GM23248 (cell line): ENCODE data around the gene WWOX. TPM values are rescaled to one million over a fixed set of nuclear protein-coding genes. Genes with fewer than 3 reads are reported as not detected.

ENCODE experiments used
- DNase-seq: peaks from one replicate; pipeline ENCODE4 v3.0.0-alpha.2; 2015
- H2AFZ ChIP-seq: fragments of 200-600 bp; sonication (generic); 2 replicates; pipeline ENCODE4 v1.6.1; 2016; ENCODE audit warnings: antibody characterized with exemption
- H3F3A ChIP-seq: fragments of 200-600 bp; sonication (generic); 2 replicates; pipeline ENCODE4 v1.6.1; 2016; ENCODE audit warnings: mild to moderate bottlenecking, antibody characterized with exemption, mixed run types; ENCODE audit not compliant: insufficient read depth
- H3K27ac ChIP-seq: fragments of 200-600 bp; sonication (generic); 2 replicates; pipeline ENCODE4 v1.5.1; 2016; ENCODE audit warnings: mild to moderate bottlenecking
- H3K27me3 ChIP-seq: fragments of 200-600 bp; sonication (generic); replicated peaks from 2 replicates; pipeline ENCODE4 v1.6.1; 2016; ENCODE audit warnings: mild to moderate bottlenecking; ENCODE audit not compliant: insufficient read depth
- H3K36me3 ChIP-seq: fragments of 200-600 bp; sonication (generic); 2 replicates; pipeline ENCODE4 v1.6.1; 2016; ENCODE audit warnings: low read depth, mild to moderate bottlenecking
- H3K4me1 ChIP-seq: fragments of 200-600 bp; sonication (generic); 2 replicates; pipeline ENCODE4 v1.6.1; 2016; ENCODE audit warnings: mild to moderate bottlenecking; ENCODE audit not compliant: insufficient read depth
- H3K4me2 ChIP-seq: fragments of 200-600 bp; sonication (generic); one replicate; pipeline ENCODE4 v1.6.1; 2016; ENCODE audit warnings: mild to moderate bottlenecking; ENCODE audit not compliant: unreplicated experiment
- H3K4me3 ChIP-seq: fragments of 200-600 bp; sonication (generic); 2 replicates; pipeline ENCODE4 v1.5.1; 2016; ENCODE audit warnings: mild to moderate bottlenecking
- H3K79me2 ChIP-seq: fragments of 200-600 bp; sonication (generic); 2 replicates; pipeline ENCODE4 v1.6.1; 2016; ENCODE audit warnings: mild to moderate bottlenecking; ENCODE audit not compliant: insufficient read depth
- H3K9ac ChIP-seq: fragments of 200-600 bp; sonication (generic); 2 replicates; pipeline ENCODE4 v1.6.1; 2016; ENCODE audit warnings: mild to moderate bottlenecking
- H3K9me2 ChIP-seq: fragments of 200-600 bp; sonication (generic); 2 replicates; pipeline ENCODE4 v1.6.1; 2016; ENCODE audit warnings: mixed run types, mild to moderate bottlenecking, moderate library complexity; ENCODE audit not compliant: insufficient read depth
- H3K9me3 ChIP-seq: fragments of 200-600 bp; sonication (generic); one replicate; pipeline ENCODE4 v1.6.1; 2017; ENCODE audit warnings: low read depth
- H4K20me1 ChIP-seq: fragments of 200-600 bp; sonication (generic); 2 replicates; pipeline ENCODE4 v1.6.0; 2016; ENCODE audit not compliant: insufficient read depth
- EZH2 ChIP-seq: fragments of 200-600 bp; sonication (generic); IDR thresholded peaks from 2 replicates; pipeline ENCODE4 v1.6.1; 2018; ENCODE audit warnings: antibody characterized with exemption, mild to moderate bottlenecking; ENCODE audit not compliant: insufficient read depth, poor library complexity, severe bottlenecking
- EZH2phosphoT487 ChIP-seq: fragments of 200-600 bp; sonication (generic); IDR thresholded peaks from 2 replicates; pipeline ENCODE4 v1.6.1; 2018; ENCODE audit warnings: antibody characterized with exemption, moderate library complexity, mild to moderate bottlenecking, low read depth; ENCODE audit not compliant: insufficient read depth
- WGBS, 2 experiments: methylation state at CpG; one replicate each; pipeline ENCODE4 v1.1.6; 2015 to 2017; ENCODE audit warnings: low lambda C conversion rate in 2 of 2, low coverage in 1 of 2; ENCODE audit errors: missing lambda C conversion rate in 2 of 2; 5-methylcytosine and 5-hydroxymethylcytosine counted together
- in situ Hi-C: fragments of 300-500 bp; cut with MboI; formaldehyde crosslinking; loops from 2 replicates; pipeline ENCODE4 v1.15.0; 2020
- polyA plus RNA-seq: library from polyadenylated mRNA; unstranded; fragments of >200 nt; fragmentation: Nextera tagmentation; extraction: Ambion mirVana; gene quantifications from 2 replicates; pipeline ENCODE4 v1.2.1, GENCODE V29; 2016
- total RNA-seq: library from RNA; depleted of rRNA; stranded (reverse); fragments of >200 nt; shearing (Covaris generic); gene quantifications from 2 replicates; pipeline ENCODE4 v1.2.3, GENCODE V29; 2014

Gene WWOX
- total and polyA plus RNA-seq, 2 experiments from 2014 or later: 4.5 to 6.6 TPM

- Histone ChIP-seq H4K20me1 (no peaks in the 10 kb centered on the region), H3K27me3 (no peaks in the 10 kb centered on the region), H3K4me1 (no peaks in the 10 kb centered on the region), H3F3A (no peaks in the 10 kb centered on the region), H3K79me2 (no peaks in the 10 kb centered on the region), H3K27ac (no peak overlapping the region), H3K36me3 (no peaks in the 10 kb centered on the region), H2AFZ (no peak overlapping the region), H3K9me2 (no peaks in the 10 kb centered on the region), H3K4me3 (no peak overlapping the region), H3K9ac (no peak overlapping the region), H3K9me3 (no peaks in the 10 kb centered on the region), H3K4me2 (no peak overlapping the region)
- DNase-seq: no peak
- in situ Hi-C loops: no loop called here
- TF ChIP-seq EZH2 (no peak), EZH2phosphoT487 (no peak)
- WGBS, 2 experiments: 55 to 62% methylated on average over 7 of the region's 7 CpGs
These were observed 464.5 kb downstream of the WWOX start for GRCh38 chr16:78563905-78564304.

- Histone ChIP-seq H3K79me2 (no peaks in the 10 kb centered on the region), H3F3A (no peaks in the 10 kb centered on the region), H3K4me3 (no peak overlapping the region), H3K9me2 (no peaks in the 10 kb centered on the region), H3K36me3 (no peaks in the 10 kb centered on the region), H3K9me3 (no peaks in the 10 kb centered on the region), H2AFZ (no peak overlapping the region), H3K9ac (no peak overlapping the region), H3K27me3 (no peaks in the 10 kb centered on the region), H3K27ac (no peak overlapping the region), H3K4me1 (no peaks in the 10 kb centered on the region), H3K4me2 (no peak overlapping the region), H4K20me1 (no peaks in the 10 kb centered on the region)
- in situ Hi-C loops: no loop called here
- DNase-seq: no peak
- TF ChIP-seq EZH2phosphoT487 (no peak), EZH2 (no peak)
- whole genome bisulfite sequencing, 2 experiments: 49 to 61% methylated on average over 5 of the region's 5 CpGs
These were observed 467.1 kb downstream of the WWOX start for GRCh38 chr16:78566397-78567073.

GRCh38 chr16:78570399-78571141 is 471.1 kb downstream of the WWOX start:
- Histone ChIP-seq H3K9me2 (no peaks in the 10 kb centered on the region), H2AFZ (no peak overlapping the region), H3K4me2 (no peak overlapping the region), H3K79me2 (no peaks in the 10 kb centered on the region), H3K9me3 (no peaks in the 10 kb centered on the region), H3K9ac (no peak overlapping the region), H3K4me3 (no peak overlapping the region), H3K36me3 (no peaks in the 10 kb centered on the region), H3K27ac (no peak overlapping the region), H3F3A (no peaks in the 10 kb centered on the region), H3K4me1 (no peaks in the 10 kb centered on the region), H3K27me3 (no peaks in the 10 kb centered on the region), H4K20me1 (no peaks in the 10 kb centered on the region)
- DNase-seq: no peak
- 43 to 45% methylated on average over 11 of the region's 11 CpGs for WGBS, 2 experiments
- in situ Hi-C loops: no loop called here
- TF ChIP-seq EZH2 (no peak), EZH2phosphoT487 (no peak)

DNA sequence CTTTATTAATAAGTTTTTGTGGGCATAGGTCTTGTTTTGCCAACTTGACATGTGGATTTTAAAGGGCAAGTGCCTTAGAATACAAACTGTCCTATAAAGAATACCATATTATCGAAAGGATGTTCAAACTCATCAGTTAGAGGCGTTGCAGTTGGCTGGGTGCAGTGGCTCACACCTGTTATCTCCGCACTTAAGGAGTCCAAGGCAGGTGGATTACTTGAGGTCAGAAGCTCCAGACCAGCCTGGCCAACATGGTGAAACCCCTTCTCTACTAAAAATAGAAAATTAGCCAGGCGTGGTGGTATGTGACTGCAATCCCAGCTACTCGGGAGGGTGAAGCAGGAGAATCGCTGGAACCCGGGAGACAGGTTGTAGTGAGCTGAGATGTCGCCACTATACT is 472.0 kb downstream of the WWOX start:
- WGBS, 2 experiments: 60 to 62% methylated on average over 8 of the region's 8 CpGs
- no peaks in the 10 kb centered on the region for H3K9me2 ChIP-seq
- no peaks in the 10 kb centered on the region for H3K4me1 ChIP-seq
- H3K4me2 ChIP-seq: no peak overlapping the region
- no peaks in the 10 kb centered on the region for H3K27me3 ChIP-seq
- DNase-seq: no peak
- H3K4me3 ChIP-seq: no peak overlapping the region
- no peaks in the 10 kb centered on the region for H3K9me3 ChIP-seq
- H2AFZ ChIP-seq: no peak overlapping the region
- no peak overlapping the region for H3K9ac ChIP-seq
- in situ Hi-C loops: no loop called here
- H3K79me2 ChIP-seq: no peaks in the 10 kb centered on the region
- TF ChIP-seq EZH2 (no peak), EZH2phosphoT487 (no peak)
- H3K27ac ChIP-seq: no peak overlapping the region
- H4K20me1 ChIP-seq: no peaks in the 10 kb centered on the region
- no peaks in the 10 kb centered on the region for H3F3A ChIP-seq
- H3K36me3 ChIP-seq: no peaks in the 10 kb centered on the region
